Measurements from ENCODE around the gene CCDC200. TPM values are rescaled to one million over a fixed set of nuclear protein-coding genes. Genes with fewer than 3 reads are reported as not detected.
A peak's percentile ranks its signal among the peaks of the same experiment; 100 is the strongest.

CCDC200 gene
- total and polyA plus RNA-seq, 2 of the 13 experiments (the other 11 are each of a cell fraction or from before 2014, with no cell fraction given), result not detected

DNA sequence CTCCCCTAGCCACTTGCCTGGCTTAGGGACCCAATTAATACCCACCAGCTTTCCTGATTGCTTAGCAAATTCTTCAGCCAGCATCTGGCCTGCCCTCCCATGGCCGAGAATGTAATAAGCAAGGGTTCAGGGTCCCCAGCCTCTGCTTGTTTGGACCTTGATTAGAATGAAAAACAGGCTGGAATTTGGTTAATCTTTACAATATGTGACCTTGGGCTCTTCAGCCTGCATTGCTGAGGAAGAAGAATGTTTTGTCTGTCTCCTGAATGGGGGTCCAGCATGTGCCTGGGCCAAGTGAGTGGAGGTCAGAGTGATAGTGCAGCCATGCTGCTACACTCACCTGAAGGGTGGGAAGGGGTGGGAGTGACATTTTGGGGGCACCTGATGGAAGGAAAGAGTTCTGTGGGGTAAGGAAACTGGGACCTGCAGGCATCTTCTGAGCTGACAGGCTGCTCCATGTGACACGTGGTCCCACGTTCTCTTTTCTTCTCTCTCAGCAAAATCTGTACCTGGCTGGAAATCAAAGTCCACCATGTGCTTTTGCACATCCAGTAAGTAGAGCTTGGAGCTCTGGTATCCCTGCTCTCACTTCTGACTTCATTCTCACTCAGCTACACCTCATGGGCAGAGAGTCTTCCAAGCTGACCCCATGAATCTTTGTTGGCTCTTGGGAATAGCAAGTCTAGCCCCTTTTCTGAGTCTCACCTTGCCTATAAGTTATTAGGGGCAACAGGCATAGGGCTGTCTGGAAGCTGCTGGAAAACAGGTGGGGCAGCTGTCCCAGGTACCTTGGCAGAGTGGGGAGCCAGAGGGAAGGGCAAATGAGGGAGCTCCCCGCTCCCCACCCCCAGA is 11.4 kb downstream of the CCDC200 start (continued):
- TF ChIP-seq ZNF337 (CRISPR knock-in tag; IDR thresholded peaks at IDR 0.05; ENCODE audit: borderline replicate concordance, low read depth), result no peak; the same call in none of the 2 replicates
- TF ChIP-seq EEA1 (CRISPR knock-in tag; IDR thresholded peaks at IDR 0.05; ENCODE audit: borderline replicate concordance), result peak; percentile 39; the same call in 1 of the 2 replicates
- peak; percentile 89; the same call in 1 of the 2 replicates for TF ChIP-seq GZF1 (CRISPR knock-in tag; IDR thresholded peaks at IDR 0.05)
- no peak for TF ChIP-seq ZNF34 (CRISPR knock-in tag; IDR thresholded peaks at IDR 0.05; ENCODE audit: borderline replicate concordance)
- TF ChIP-seq ZNF207 (IDR thresholded peaks at IDR 0.05; ENCODE audit: borderline replicate concordance), result no peak
- no peak for TF ChIP-seq ZNF562 (CRISPR knock-in tag; IDR thresholded peaks at IDR 0.05; ENCODE audit: borderline replicate concordance)
- TF ChIP-seq FLYWCH1 (CRISPR knock-in tag; IDR thresholded peaks at IDR 0.05), result peak; percentile 24; the same call in 1 of the 2 replicates
- no peak for TF ChIP-seq TAF15 (IDR thresholded peaks at IDR 0.05; ENCODE audit: low read depth, low read length, poor library complexity, severe bottlenecking)
- TF ChIP-seq, protein P1, sequence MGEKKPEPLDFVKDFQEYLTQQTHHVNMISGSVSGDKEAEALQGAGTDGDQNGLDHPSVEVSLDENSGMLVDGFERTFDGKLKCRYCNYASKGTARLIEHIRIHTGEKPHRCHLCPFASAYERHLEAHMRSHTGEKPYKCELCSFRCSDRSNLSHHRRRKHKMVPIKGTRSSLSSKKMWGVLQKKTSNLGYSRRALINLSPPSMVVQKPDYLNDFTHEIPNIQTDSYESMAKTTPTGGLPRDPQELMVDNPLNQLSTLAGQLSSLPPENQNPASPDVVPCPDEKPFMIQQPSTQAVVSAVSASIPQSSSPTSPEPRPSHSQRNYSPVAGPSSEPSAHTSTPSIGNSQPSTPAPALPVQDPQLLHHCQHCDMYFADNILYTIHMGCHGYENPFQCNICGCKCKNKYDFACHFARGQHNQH (CRISPR knock-in tag; IDR thresholded peaks at IDR 0.05), result peak; percentile 91
- TF ChIP-seq ZNF7 (CRISPR knock-in tag; IDR thresholded peaks at IDR 0.05), result 0 out of 2 replicates have a peak, but pooled peaks have one; percentile 18
- TF ChIP-seq ZSCAN25 (CRISPR knock-in tag; IDR thresholded peaks at IDR 0.05), result peak; percentile 70; the same call in 1 of the 2 replicates
- peak; percentile 47; the same call in 1 of the 2 replicates for TF ChIP-seq ZZZ3 (CRISPR knock-in tag; IDR thresholded peaks at IDR 0.05; ENCODE audit: borderline replicate concordance)
- peak; percentile 93 for TF ChIP-seq KDM3A (CRISPR knock-in tag; IDR thresholded peaks at IDR 0.05; ENCODE audit: low read depth)
- 0 out of 2 replicates have a peak, but pooled peaks have one; percentile 22 for TF ChIP-seq ATF7-NPFF (CRISPR knock-in tag; IDR thresholded peaks at IDR 0.05; ENCODE audit: low read depth)
- TF ChIP-seq, protein P2, sequence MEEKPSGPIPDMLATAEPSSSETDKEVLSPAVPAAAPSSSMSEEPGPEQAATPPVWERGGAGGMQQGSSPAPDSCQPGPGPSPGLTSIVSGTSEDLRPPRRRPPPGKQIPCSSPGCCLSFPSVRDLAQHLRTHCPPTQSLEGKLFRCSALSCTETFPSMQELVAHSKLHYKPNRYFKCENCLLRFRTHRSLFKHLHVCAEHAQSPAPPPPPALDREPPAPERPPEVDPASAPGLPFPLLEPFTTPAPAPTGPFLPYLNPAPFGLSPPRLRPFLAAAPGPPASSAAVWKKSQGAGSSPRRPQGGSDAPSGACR (CRISPR knock-in tag; IDR thresholded peaks at IDR 0.05), result peak; percentile 89
- TF ChIP-seq FOXK2 (IDR thresholded peaks at IDR 0.05), result 0 out of 2 replicates have a peak, but pooled peaks have one; percentile 42
- TF ChIP-seq, protein P3, sequence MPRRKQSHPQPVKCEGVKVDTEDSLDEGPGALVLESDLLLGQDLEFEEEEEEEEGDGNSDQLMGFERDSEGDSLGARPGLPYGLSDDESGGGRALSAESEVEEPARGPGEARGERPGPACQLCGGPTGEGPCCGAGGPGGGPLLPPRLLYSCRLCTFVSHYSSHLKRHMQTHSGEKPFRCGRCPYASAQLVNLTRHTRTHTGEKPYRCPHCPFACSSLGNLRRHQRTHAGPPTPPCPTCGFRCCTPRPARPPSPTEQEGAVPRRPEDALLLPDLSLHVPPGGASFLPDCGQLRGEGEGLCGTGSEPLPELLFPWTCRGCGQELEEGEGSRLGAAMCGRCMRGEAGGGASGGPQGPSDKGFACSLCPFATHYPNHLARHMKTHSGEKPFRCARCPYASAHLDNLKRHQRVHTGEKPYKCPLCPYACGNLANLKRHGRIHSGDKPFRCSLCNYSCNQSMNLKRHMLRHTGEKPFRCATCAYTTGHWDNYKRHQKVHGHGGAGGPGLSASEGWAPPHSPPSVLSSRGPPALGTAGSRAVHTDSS (CRISPR knock-in tag; conservative IDR thresholded peaks at IDR 0.05), result no peak
- TF ChIP-seq, protein P4, sequence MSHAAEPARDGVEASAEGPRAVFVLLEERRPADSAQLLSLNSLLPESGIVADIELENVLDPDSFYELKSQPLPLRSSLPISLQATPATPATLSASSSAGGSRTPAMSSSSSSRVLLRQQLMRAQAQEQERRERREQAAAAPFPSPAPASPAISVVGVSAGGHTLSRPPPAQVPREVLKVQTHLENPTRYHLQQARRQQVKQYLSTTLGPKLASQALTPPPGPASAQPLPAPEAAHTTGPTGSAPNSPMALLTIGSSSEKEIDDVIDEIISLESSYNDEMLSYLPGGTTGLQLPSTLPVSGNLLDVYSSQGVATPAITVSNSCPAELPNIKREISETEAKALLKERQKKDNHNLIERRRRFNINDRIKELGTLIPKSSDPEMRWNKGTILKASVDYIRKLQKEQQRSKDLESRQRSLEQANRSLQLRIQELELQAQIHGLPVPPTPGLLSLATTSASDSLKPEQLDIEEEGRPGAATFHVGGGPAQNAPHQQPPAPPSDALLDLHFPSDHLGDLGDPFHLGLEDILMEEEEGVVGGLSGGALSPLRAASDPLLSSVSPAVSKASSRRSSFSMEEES (CRISPR knock-in tag; IDR thresholded peaks at IDR 0.05), result peak; percentile 73; the same call in 1 of the 2 replicates
- TF ChIP-seq POLR2G (IDR thresholded peaks at IDR 0.05; ENCODE audit: low read depth, low read length), result peak; percentile 78
- peak; percentile 95 for TF ChIP-seq ZNF781 (CRISPR knock-in tag; IDR thresholded peaks at IDR 0.05; ENCODE audit: borderline replicate concordance, not compliant biosample characterization)
- TF ChIP-seq, protein P5, sequence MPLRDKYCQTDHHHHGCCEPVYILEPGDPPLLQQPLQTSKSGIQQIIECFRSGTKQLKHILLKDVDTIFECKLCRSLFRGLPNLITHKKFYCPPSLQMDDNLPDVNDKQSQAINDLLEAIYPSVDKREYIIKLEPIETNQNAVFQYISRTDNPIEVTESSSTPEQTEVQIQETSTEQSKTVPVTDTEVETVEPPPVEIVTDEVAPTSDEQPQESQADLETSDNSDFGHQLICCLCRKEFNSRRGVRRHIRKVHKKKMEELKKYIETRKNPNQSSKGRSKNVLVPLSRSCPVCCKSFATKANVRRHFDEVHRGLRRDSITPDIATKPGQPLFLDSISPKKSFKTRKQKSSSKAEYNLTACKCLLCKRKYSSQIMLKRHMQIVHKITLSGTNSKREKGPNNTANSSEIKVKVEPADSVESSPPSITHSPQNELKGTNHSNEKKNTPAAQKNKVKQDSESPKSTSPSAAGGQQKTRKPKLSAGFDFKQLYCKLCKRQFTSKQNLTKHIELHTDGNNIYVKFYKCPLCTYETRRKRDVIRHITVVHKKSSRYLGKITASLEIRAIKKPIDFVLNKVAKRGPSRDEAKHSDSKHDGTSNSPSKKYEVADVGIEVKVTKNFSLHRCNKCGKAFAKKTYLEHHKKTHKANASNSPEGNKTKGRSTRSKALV (CRISPR knock-in tag; IDR thresholded peaks at IDR 0.05), result peak; percentile 88
- TF ChIP-seq ZNF432 (CRISPR knock-in tag; IDR thresholded peaks at IDR 0.05; ENCODE audit: borderline replicate concordance), result no peak

Measured in HepG2 (cell line).